HG02973 (cell line): ENCODE results near the gene PPFIA4.
"Not testable (repeated sequence)": the region's sequence is repeated elsewhere in the genome, so short reads cannot be mapped to it uniquely, and the experiment has no call there.

Experiments used
- ATAC-seq: cut with Tn5 transposase; IDR thresholded peaks from one replicate; pipeline ENCODE4 v1.9.1; 2021; ENCODE audit warnings: moderate library complexity; ENCODE audit not compliant: unreplicated experiment

PPFIA4 gene

DNA sequence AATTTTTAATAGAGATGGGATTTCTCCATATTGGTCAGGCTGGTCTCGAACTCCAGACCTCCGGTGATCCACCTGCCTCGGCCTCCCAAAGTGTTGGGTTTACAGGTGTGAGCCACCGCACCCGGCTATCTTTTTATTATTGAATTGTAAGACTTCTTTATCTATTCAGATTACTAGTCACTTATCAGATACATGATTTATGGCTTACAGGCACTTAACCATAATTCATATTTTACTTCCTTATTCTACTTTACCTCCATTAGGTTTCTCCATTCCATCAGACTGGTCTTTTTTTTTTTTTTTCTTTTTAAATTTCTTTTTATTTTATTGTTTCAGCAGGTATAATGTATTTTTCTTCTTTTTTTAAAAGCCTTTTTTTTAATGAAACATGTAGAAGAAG, 14.7 kb upstream of the PPFIA4 start:
- ATAC-seq: no peak

- ATAC-seq: no peak
Observed at GRCh38 chr1:203017061-203017460, 9.2 kb upstream of the PPFIA4 start.

DNA sequence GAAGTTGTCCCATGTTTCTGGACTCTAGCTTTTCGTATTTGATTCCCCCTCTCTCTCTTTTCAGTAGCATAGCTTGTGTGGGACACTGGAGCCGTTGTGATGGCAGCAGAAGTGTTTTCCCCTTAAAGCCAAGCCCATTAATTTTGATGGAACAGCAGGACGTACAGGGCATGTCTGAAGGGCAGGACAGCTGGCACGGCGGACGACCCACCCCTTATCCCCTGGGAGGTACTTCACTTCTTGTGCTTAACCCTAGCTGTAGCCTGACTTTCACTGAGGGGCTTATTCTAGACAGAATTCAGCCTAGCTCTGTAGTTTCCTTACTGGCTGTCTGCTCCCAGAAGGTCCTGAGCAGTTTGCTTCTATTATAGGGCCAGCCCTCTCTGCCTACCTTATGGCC, 8.6 kb upstream of the PPFIA4 start:
- ATAC-seq: no peak

GRCh38 chr1:203022855-203023254, 3.4 kb upstream of the PPFIA4 start:
- ATAC-seq: not testable (repeated sequence)

- ATAC-seq: no peak
Observed at GRCh38 chr1:203025686-203026030, 633 bp upstream of the PPFIA4 start.

GRCh38 chr1:203026666-203027663, 674 bp downstream of the PPFIA4 start:
- no peak for ATAC-seq

- ATAC-seq: no peak
Observed at GRCh38 chr1:203028067-203028783, 1.9 kb downstream of the PPFIA4 start.

GRCh38 chr1:203028784-203029553, 2.7 kb downstream of the PPFIA4 start:
- ATAC-seq: no peak

DNA sequence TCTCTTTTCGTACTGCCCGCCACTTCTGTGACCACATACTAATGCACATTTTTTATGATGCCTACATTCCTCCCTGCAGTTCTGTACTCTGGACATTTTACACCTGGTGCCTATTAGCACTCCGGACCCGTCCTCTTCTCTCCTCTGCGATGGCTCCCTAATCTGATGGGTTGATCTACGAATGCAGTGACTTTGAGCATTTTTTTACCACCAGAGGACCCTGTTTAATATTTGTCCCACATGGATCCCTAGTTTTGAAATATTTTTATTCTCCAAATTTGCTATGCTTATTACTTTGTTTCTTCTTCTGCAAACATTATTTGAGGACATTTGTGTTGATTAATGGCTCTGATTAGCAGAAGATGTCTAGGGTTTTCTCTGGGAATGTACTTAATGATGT, 5.2 kb downstream of the PPFIA4 start:
- no peak for ATAC-seq

- no peak for ATAC-seq
Observed at GRCh38 chr1:203033287-203033686, 7.0 kb downstream of the PPFIA4 start.

DNA sequence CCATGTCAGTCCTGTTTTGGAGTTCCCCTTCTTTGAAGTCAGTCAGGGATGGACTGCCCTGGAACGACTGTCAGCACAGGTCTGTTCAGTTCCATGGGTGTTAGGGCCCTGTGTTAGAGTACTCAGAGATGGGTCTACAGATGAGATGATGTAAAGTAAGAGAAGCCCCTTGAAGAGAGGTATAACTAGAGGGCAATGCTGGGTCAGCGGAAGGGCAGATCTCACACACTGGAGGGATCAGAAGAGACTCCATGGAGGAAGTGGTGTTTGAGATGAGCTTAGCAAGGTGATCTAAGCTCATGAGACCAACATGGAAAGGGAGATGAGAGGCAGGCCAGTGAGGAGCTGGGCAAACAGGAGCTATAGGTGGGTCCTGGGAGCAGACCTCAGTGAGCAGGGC, 7.6 kb downstream of the PPFIA4 start:
- no peak for ATAC-seq

GRCh38 chr1:203034422-203035110, 8.3 kb downstream of the PPFIA4 start:
- ATAC-seq: no peak

- ATAC-seq: no peak
Observed at GRCh38 chr1:203035111-203036000, 9.1 kb downstream of the PPFIA4 start.

DNA sequence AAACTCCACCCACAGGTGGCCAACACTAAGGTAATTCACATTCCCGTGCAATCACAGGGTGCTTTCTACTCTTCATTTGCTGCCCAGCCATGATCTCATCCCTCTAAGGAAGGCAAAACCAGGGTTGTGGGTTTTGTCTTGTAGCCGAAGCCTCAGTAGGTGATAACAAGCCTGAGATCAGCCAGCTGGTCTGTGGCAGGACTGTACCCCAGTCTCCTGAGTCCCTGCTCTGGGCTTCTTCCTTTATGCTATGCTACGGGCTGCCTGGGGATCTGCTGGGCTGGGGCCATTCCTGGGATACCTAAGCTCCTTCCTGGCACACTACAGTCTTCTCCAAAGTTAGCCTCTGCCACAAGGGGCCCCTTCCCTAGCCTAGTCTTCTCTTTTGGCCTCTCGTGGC, 9.8 kb downstream of the PPFIA4 start:
- ATAC-seq: no peak

GRCh38 chr1:203036537-203036936, 10.2 kb downstream of the PPFIA4 start:
- no peak for ATAC-seq

DNA sequence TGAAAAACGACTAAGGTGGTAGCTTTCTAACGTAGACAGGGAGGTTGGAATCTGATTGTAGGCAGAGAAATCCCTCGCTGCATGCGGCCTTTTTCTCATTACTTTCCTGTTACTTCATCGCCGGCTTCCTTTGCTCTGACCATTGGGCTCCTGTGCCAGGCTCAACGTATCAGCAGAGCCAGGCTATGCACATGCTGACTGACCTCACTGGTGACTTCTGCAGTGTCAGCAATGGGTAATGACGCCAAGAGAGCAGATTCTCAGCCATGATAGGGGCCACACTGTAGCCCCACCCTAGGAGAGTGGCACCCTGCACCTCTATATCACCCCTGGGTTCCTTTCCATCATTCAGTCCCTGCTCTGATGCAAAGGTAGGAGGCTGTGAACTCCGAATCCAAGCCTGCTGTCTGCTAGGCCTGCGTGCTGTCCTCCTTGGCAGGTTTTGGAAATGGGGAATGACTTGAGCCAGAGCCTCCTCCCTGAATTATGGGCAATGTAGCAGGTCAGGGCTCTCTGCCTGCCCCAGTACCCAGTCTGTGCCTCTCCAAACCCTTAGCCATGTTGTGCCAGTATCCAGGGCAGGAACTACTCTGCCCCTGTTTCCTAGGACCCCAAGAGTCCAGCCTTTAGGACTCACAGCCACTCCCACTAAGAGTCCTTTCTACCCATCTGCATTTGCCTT, 11.4 kb downstream of the PPFIA4 start:
- no peak for ATAC-seq

- no peak for ATAC-seq
Observed at GRCh38 chr1:203038217-203038741, 12.0 kb downstream of the PPFIA4 start.

DNA sequence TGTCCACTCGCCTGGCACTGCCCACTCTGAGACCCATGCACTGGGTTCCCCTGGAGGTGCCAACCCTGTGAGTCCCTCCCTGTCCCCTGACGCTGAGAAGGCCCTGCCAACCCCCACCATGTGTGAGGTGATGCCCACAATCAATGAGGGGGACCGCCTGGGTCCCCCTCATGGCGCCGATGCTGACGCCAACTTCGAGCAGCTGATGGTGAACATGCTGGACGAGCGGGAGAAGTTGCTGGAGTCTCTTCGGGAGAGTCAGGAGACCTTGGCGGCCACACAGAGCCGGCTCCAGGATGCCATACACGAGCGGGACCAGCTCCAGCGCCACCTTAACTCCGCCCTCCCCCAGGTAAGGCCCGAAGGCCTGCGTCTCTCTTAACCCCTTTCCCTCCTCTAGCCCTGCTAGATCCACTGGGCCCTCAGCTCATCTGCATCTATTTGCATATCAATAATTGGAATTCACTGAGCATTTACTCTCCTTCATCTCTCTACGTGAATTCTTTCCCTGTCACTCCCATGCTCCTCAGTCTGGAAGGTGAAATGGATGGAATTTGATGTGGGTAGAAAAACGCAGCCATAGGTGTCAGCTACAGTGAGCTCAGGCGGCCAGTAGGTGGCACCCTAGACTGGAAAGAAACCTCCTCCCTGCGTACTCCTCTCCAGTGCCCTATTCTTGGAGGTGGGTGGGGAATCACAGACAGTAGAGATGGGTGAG, 12.8 kb downstream of the PPFIA4 start:
- no peak for ATAC-seq
